Measurements from ENCODE around the gene TRAPPC10. TPM values are rescaled to one million over a fixed set of nuclear protein-coding genes. Genes with fewer than 3 reads are reported as not detected.

The TRAPPC10 gene
- total and polyA plus RNA-seq, 10 of the 15 experiments (the other 5 are each of a cell fraction or from before 2014, with no cell fraction given): 1.1 to 39.6 (median 28.2) TPM

DNA sequence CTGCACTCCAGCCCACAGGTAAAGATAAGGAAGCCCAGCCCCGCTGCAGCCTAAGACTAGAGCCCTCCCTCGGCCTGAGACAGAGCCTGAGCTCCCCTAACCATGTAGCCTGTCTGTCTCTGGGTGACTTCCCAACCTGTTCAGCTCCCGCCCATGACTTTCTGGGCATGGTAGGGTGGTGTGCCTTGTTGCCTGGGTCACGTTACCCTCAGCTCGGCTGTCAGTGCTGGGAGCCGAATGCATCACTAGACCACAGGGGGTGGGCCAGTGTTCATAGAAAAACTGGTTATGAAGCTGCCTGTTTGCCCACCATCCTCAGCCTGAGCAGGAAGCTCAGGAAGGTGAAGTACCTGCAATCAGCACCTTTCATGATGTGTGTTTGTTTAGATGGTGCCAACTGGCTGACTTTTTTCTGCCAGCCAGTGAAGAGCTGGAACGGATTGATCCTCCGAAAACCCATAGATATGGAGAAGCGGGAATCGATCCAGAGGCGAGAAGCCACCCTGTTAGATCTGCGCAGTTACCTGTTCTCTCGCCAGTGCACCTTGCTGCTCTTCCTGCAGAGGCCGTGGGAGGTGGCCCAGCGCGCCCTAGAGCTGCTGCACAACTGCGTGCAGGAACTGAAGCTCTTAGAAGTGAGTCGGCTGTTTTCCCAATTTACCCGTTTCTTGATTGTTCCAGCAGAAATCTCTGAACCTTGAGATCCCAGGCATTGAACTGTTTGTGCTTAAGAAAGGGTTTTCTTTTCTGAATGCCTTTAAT lies 51.2 kb downstream of the TRAPPC10 start (continued):
- TF ChIP-seq BHLHE40 (IDR thresholded peaks at IDR 0.05; ENCODE audit: borderline replicate concordance in 1 of 2, low read depth in 2 of 2, low read length in 1 of 2) (no peak), JUNB (IDR thresholded peaks at IDR 0.05) (no peak), TAF1 (IDR thresholded peaks at IDR 0.05; ENCODE audit: borderline replicate concordance, low read depth, low read length) (no peak), CBFB (IDR thresholded peaks at IDR 0.05; ENCODE audit: low read depth) (no peak), MEF2B (IDR thresholded peaks at IDR 0.05; ENCODE audit: partially characterized antibody, poor library complexity, severe bottlenecking) (no peak), EED (IDR thresholded peaks at IDR 0.05; ENCODE audit: low read depth) (no peak), HDAC6 (IDR thresholded peaks at IDR 0.05; ENCODE audit: unreplicated experiment) (no peak)

DNA sequence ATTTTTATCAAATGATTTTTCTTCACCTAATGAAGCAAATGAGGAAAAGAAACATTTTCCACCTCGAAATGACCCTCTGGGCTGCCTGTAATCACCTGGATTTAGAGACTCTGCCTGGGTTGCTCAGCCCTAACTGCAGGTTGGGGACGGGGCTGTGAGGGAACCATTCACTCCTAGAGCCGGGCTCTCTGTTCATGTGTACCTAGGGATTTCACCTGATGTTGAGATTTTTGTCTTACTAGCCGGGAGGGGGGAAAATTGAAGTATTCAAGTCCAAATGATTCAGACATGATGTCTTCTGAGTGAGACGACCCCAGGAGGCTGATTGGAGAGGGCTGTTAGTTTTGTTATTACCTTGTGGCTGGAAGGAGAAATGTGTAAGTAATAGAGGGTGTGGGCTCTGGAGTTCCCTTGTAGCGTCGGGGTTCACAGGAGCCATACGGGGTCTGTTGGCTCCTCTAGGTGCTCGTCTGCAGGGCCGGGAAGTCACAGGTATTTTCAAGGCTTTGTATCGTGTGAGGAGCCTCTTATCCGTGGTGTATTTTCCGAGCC lies 52.8 kb downstream of the TRAPPC10 start:
- H2AFZ ChIP-seq (ENCODE audit: control insufficient read depth, low read depth, low read length): no peak overlapping the region
- intact Hi-C loops (cut with micrococcal nuclease; ENCODE audit: unreplicated experiment): no loop called here
- ChIA-PET CTCF (no interaction called here), SMC1A (ENCODE audit: uncharacterized antibody, unreplicated experiment) (no interaction called here), POLR2A (no interaction called here), RAD21 (ENCODE audit: unreplicated experiment) (no interaction called here)
- no peak for FAIRE-seq
- 30% methylated on average over 13 of the region's 13 CpGs for WGBS (ENCODE audit: insufficient coverage, insufficient replicate concordance, low lambda C conversion rate, missing lambda C conversion rate)
- no peak for DNase-seq (ENCODE audit: low read depth, low spot score)
- peaks cover 4% of the 10 kb centered on the region for H3K79me2 ChIP-seq (ENCODE audit: control insufficient read depth, insufficient read depth, low read length)
- H3K4me1 ChIP-seq (ENCODE audit: control insufficient read depth, insufficient read depth, low read length): 0 out of 2 replicates have a peak, but pooled peaks cover 7% of the 10 kb centered on the region
- in situ Hi-C loops (cut with MboI): no loop called here
- TF ChIP-seq RELA (IDR thresholded peaks at IDR 0.05; ENCODE audit: borderline replicate concordance, partially characterized antibody) (no peak), ZSCAN29 (IDR thresholded peaks at IDR 0.05) (no peak), CREM (IDR thresholded peaks at IDR 0.05; ENCODE audit: low read depth) (no peak), TAF1 (IDR thresholded peaks at IDR 0.05; ENCODE audit: borderline replicate concordance, low read depth, low read length) (no peak), SIN3A (IDR thresholded peaks at IDR 0.05; ENCODE audit: low read depth, low read length) (no peak), SMARCA5 (IDR thresholded peaks at IDR 0.05) (no peak), TCF3 (IDR thresholded peaks at IDR 0.05; ENCODE audit: borderline replicate concordance, insufficient read depth, low read depth, low read length) (no peak), NBN (IDR thresholded peaks at IDR 0.05) (no peak), CEBPB (IDR thresholded peaks at IDR 0.05; ENCODE audit: borderline replicate concordance in 1 of 2, low read depth in 2 of 2, low read length in 2 of 2) (no peak)
- TF ChIP-seq, protein P1, sequence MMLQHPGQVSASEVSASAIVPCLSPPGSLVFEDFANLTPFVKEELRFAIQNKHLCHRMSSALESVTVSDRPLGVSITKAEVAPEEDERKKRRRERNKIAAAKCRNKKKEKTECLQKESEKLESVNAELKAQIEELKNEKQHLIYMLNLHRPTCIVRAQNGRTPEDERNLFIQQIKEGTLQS (IDR thresholded peaks at IDR 0.05; ENCODE audit: borderline replicate concordance, extremely low read depth, low read depth, low read length): no peak
- TF ChIP-seq, protein P2, sequence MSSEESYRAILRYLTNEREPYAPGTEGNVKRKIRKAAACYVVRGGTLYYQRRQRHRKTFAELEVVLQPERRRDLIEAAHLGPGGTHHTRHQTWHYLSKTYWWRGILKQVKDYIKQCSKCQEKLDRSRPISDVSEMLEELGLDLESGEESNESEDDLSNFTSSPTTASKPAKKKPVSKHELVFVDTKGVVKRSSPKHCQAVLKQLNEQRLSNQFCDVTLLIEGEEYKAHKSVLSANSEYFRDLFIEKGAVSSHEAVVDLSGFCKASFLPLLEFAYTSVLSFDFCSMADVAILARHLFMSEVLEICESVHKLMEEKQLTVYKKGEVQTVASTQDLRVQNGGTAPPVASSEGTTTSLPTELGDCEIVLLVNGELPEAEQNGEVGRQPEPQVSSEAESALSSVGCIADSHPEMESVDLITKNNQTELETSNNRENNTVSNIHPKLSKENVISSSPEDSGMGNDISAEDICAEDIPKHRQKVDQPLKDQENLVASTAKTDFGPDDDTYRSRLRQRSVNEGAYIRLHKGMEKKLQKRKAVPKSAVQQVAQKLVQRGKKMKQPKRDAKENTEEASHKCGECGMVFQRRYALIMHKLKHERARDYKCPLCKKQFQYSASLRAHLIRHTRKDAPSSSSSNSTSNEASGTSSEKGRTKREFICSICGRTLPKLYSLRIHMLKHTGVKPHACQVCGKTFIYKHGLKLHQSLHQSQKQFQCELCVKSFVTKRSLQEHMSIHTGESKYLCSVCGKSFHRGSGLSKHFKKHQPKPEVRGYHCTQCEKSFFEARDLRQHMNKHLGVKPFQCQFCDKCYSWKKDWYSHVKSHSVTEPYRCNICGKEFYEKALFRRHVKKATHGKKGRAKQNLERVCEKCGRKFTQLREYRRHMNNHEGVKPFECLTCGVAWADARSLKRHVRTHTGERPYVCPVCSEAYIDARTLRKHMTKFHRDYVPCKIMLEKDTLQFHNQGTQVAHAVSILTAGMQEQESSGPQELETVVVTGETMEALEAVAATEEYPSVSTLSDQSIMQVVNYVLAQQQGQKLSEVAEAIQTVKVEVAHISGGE (CRISPR knock-in tag; IDR thresholded peaks at IDR 0.05): no peak
- BruUV-seq (replicated peaks): no TSS peak
- peaks cover 34 to 35% of the 10 kb centered on the region in 2 experiments; a peak in 3 of 4 replicates for H3K36me3 ChIP-seq (ENCODE audit: control insufficient read depth in 2 of 2, insufficient read depth in 2 of 2, low read length in 1 of 2)
- peak overlapping the region; percentile 14 for H3K27ac ChIP-seq (ENCODE audit: control insufficient read depth, insufficient read depth)
- no peak for ATAC-seq
- H3K4me2 ChIP-seq (ENCODE audit: control insufficient read depth, insufficient read depth): 0 out of 2 replicates have a peak overlapping the region, but pooled peaks have one; percentile 27
- H3K9ac ChIP-seq (ENCODE audit: control insufficient read depth, insufficient read depth, low read length): no peak overlapping the region
- no peaks in the 10 kb centered on the region for H3K9me3 ChIP-seq (replicated peaks; ENCODE audit: control insufficient read depth, insufficient read depth, low read length)
- H4K20me1 ChIP-seq (ENCODE audit: control insufficient read depth, insufficient read depth): no peaks in the 10 kb centered on the region
- H3K4me3 ChIP-seq: no peak overlapping the region
- no peaks in the 10 kb centered on the region for H3K27me3 ChIP-seq (replicated peaks in 1 of 2; ENCODE audit: control insufficient read depth in 2 of 2, insufficient read depth in 2 of 2, low read length in 1 of 2)

All from GM12878 (cell line).